ENCODE data around the gene AGAP6.
"Not testable (repeated sequence)": the region's sequence is repeated elsewhere in the genome, so short reads cannot be mapped to it uniquely, and the experiment has no call there.

AGAP6 gene

GRCh38 chr10:49988376-49988775 lies at the start of gene AGAP6:
Gene AGAP6 (plus strand): TSS chr10:49988406. CDS start chr10:49988716, 310 bp downstream.
- not testable (repeated sequence) for H3K9me3 Mint-ChIP-seq, H3K27ac Mint-ChIP-seq, H3K4me3 Mint-ChIP-seq, H3K36me3 Mint-ChIP-seq, H3K4me1 Mint-ChIP-seq, H3K27me3 Mint-ChIP-seq

- not testable (repeated sequence) for H3K9me3 Mint-ChIP-seq
Measured at GRCh38 chr10:49941447-49942338, 46.5 kb upstream of the AGAP6 start, which contains the start of the genes PARG and TIMM23B. Gene PARG (minus strand): TSS chr10:49942027. CDS start chr10:49941725, 302 bp downstream. Gene TIMM23B (plus strand): TSS chr10:49942053. CDS start chr10:49942195, 142 bp downstream.

GRCh38 chr10:49942339-49942705 lies 45.9 kb upstream of the AGAP6 start:
- peak overlapping the region; percentile 100 for H3K4me3 Mint-ChIP-seq
- H3K9me3 Mint-ChIP-seq, H3K36me3 Mint-ChIP-seq, H3K27me3 Mint-ChIP-seq: not testable (repeated sequence)
- peaks cover 35% of the 10 kb centered on the region for H3K4me1 Mint-ChIP-seq
- H3K27ac Mint-ChIP-seq = peak overlapping the region; percentile 95

More at GRCh38 chr10:49941447-49942338, 46.5 kb upstream of the AGAP6 start, which contains the start of the genes PARG and TIMM23B:
- H3K27me3 Mint-ChIP-seq, H3K36me3 Mint-ChIP-seq: not testable (repeated sequence)
- Mint-ChIP-seq H3K4me1 (peaks cover 38% of the 10 kb centered on the region), H3K4me3 (peak within 1 kb of the TSS; percentile 100), H3K27ac (peak within 1 kb of the TSS; percentile 95)

- H3K4me1 Mint-ChIP-seq = peaks cover 32% of the 10 kb centered on the region
- H3K27ac Mint-ChIP-seq, H3K27me3 Mint-ChIP-seq: not testable (repeated sequence)
Measured at GRCh38 chr10:49943607-49944006, 44.6 kb upstream of the AGAP6 start.

GRCh38 chr10:49948142-49948541 lies 40.1 kb upstream of the AGAP6 start:
- not testable (repeated sequence) for H3K27ac Mint-ChIP-seq, H3K36me3 Mint-ChIP-seq, H3K9me3 Mint-ChIP-seq, H3K4me3 Mint-ChIP-seq, H3K27me3 Mint-ChIP-seq
- H3K4me1 Mint-ChIP-seq = peaks cover 18% of the 10 kb centered on the region

More at GRCh38 chr10:49943607-49944006, 44.6 kb upstream of the AGAP6 start:
- not testable (repeated sequence) for H3K36me3 Mint-ChIP-seq, H3K9me3 Mint-ChIP-seq
- peak overlapping the region; percentile 100 for H3K4me3 Mint-ChIP-seq

GRCh38 chr10:49948737-49949136 lies 39.5 kb upstream of the AGAP6 start:
- H3K36me3 Mint-ChIP-seq, H3K4me3 Mint-ChIP-seq, H3K27ac Mint-ChIP-seq, H3K27me3 Mint-ChIP-seq, H3K9me3 Mint-ChIP-seq: not testable (repeated sequence)
- peaks cover 15% of the 10 kb centered on the region for H3K4me1 Mint-ChIP-seq

GRCh38 chr10:49952006-49952405 lies 36.2 kb upstream of the AGAP6 start:
- not testable (repeated sequence) for H3K4me1 Mint-ChIP-seq, H3K4me3 Mint-ChIP-seq, H3K27ac Mint-ChIP-seq, H3K9me3 Mint-ChIP-seq, H3K27me3 Mint-ChIP-seq, H3K36me3 Mint-ChIP-seq

GRCh38 chr10:49953122-49953521 lies 35.1 kb upstream of the AGAP6 start:
- not testable (repeated sequence) for H3K4me1 Mint-ChIP-seq, H3K4me3 Mint-ChIP-seq, H3K9me3 Mint-ChIP-seq, H3K27ac Mint-ChIP-seq, H3K27me3 Mint-ChIP-seq, H3K36me3 Mint-ChIP-seq

GRCh38 chr10:49970331-49970857 lies 17.8 kb upstream of the AGAP6 start:
- H3K27ac Mint-ChIP-seq, H3K4me3 Mint-ChIP-seq, H3K4me1 Mint-ChIP-seq, H3K9me3 Mint-ChIP-seq, H3K27me3 Mint-ChIP-seq, H3K36me3 Mint-ChIP-seq: not testable (repeated sequence)

- not testable (repeated sequence) for H3K27ac Mint-ChIP-seq, H3K4me1 Mint-ChIP-seq, H3K36me3 Mint-ChIP-seq, H3K4me3 Mint-ChIP-seq, H3K27me3 Mint-ChIP-seq, H3K9me3 Mint-ChIP-seq
Measured at GRCh38 chr10:49971466-49971865, 16.7 kb upstream of the AGAP6 start.

GRCh38 chr10:49972094-49972493 lies 16.1 kb upstream of the AGAP6 start:
- H3K4me1 Mint-ChIP-seq, H3K4me3 Mint-ChIP-seq, H3K27ac Mint-ChIP-seq, H3K36me3 Mint-ChIP-seq, H3K9me3 Mint-ChIP-seq, H3K27me3 Mint-ChIP-seq: not testable (repeated sequence)

GRCh38 chr10:49977756-49978155 lies 10.4 kb upstream of the AGAP6 start:
- H3K9me3 Mint-ChIP-seq, H3K36me3 Mint-ChIP-seq, H3K27ac Mint-ChIP-seq, H3K4me3 Mint-ChIP-seq, H3K27me3 Mint-ChIP-seq, H3K4me1 Mint-ChIP-seq: not testable (repeated sequence)

GRCh38 chr10:49987207-49987606 lies 999 bp upstream of the AGAP6 start:
- not testable (repeated sequence) for H3K4me1 Mint-ChIP-seq

GRCh38 chr10:49995321-49995720 lies 7.1 kb downstream of the AGAP6 start:
- not testable (repeated sequence) for H3K4me3 Mint-ChIP-seq, H3K27ac Mint-ChIP-seq

More at GRCh38 chr10:49987207-49987606, 999 bp upstream of the AGAP6 start:
- not testable (repeated sequence) for H3K4me3 Mint-ChIP-seq, H3K9me3 Mint-ChIP-seq, H3K36me3 Mint-ChIP-seq, H3K27ac Mint-ChIP-seq, H3K27me3 Mint-ChIP-seq

GRCh38 chr10:50014024-50014423 lies 25.8 kb downstream of the AGAP6 start:
- H3K9me3 Mint-ChIP-seq, H3K4me1 Mint-ChIP-seq: not testable (repeated sequence)

More at GRCh38 chr10:49995321-49995720, 7.1 kb downstream of the AGAP6 start:
- not testable (repeated sequence) for H3K9me3 Mint-ChIP-seq, H3K36me3 Mint-ChIP-seq, H3K4me1 Mint-ChIP-seq, H3K27me3 Mint-ChIP-seq

GRCh38 chr10:50015596-50016220 lies 27.5 kb downstream of the AGAP6 start:
- H3K4me1 Mint-ChIP-seq, H3K36me3 Mint-ChIP-seq, H3K27me3 Mint-ChIP-seq, H3K4me3 Mint-ChIP-seq, H3K9me3 Mint-ChIP-seq, H3K27ac Mint-ChIP-seq: not testable (repeated sequence)

More at GRCh38 chr10:50014024-50014423, 25.8 kb downstream of the AGAP6 start:
- not testable (repeated sequence) for H3K4me3 Mint-ChIP-seq, H3K27me3 Mint-ChIP-seq, H3K36me3 Mint-ChIP-seq, H3K27ac Mint-ChIP-seq
